ENCODE measurements around the gene ANKRD11.

Gene ANKRD11

GRCh38 chr16:89237733-89238132, 252.6 kb downstream of the ANKRD11 start:
- no peak overlapping the region for H3K27ac ChIP-seq
- TF ChIP-seq CTCF (IDR thresholded peaks at IDR 0.05) (no peak), ZFX (IDR thresholded peaks at IDR 0.05; ENCODE audit: borderline replicate concordance) (no peak)

DNA sequence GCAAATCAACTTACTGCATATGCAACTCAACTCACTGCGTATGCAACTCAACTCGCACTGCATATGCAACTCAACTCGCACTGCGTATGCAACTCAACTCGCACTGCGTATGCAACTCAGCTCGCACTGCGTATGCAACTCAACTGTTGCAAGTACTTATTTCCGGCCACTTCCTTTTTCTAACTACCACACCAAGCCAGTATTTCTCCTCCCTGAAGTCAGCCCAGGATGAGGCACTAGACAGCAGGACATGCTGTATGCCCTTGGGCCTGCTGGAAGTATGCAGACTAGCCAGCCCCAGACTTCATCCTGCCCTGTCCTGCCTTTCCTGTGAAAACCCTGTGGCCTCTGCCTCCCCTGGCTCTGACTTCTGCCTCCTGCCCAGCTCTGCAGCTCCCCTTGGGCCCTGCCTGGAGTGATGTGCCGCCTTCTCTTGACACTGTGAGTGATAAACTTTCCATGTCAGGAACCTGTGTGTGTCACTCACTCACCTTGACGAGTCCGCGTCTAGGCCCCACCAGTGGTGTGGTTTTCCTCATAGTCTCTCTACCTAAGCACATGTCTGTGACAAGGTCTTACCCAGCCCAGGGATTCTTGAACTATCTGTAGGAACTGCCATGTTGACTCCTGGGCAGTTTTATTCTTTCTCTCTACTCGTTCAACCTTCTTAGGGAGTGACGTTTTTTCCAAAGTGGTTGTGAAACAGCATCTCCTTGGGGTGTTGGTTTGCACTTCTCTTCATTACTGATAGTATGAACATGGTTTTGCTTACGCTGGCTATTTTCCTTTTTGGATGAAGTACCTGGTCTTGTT, 256.5 kb downstream of the ANKRD11 start:
- no peak overlapping the region for H3K27ac ChIP-seq
- TF ChIP-seq CTCF (IDR thresholded peaks at IDR 0.05) (no peak), ZFX (IDR thresholded peaks at IDR 0.05; ENCODE audit: borderline replicate concordance) (no peak)

GRCh38 chr16:89232107-89232506, 258.3 kb downstream of the ANKRD11 start:
- H3K27ac ChIP-seq: no peak overlapping the region
- TF ChIP-seq ZFX (IDR thresholded peaks at IDR 0.05; ENCODE audit: borderline replicate concordance) (no peak), CTCF (IDR thresholded peaks at IDR 0.05) (no peak)

DNA sequence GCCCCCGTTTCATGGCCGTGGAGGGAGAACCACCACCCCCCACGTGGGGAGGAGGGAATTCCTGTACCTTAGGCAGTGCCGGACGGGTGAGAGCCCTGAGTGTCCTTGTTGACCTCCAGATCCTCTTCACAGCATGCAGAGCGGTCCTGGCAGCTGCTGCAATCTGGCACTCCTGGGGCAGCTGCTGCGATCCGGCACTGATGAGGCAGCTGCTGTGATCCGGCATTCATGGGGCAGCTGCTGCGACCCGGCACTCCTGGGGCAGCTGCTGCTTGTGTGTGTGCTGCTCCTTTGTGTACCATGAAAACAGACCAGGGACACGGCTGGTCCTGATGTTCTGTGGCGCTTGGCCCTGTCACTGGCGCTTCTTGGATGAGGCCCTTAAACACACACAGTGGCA, 260.1 kb downstream of the ANKRD11 start:
- H3K27ac ChIP-seq: no peak overlapping the region
- TF ChIP-seq ZFX (IDR thresholded peaks at IDR 0.05; ENCODE audit: borderline replicate concordance) (no peak), CTCF (IDR thresholded peaks at IDR 0.05) (no peak)

DNA sequence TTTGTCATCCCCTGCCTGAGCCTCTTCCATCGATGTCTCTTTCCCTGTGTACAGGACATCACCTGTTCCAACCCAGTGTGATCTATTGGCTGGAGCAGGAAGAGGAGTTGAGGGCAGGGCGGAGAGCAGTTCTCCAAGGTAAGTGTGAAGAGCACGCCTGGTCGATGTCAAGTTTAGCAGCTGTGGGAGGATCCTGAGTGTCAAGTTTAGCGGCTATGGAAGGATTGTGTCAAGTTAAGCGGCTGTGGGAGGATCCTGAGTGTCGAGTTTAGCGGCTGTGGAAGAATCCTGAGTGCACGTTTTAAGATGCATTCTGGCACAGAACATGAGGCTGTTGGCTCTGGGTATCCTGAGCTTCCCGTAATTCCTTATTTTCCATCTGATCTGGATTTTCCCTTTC, 265.7 kb downstream of the ANKRD11 start:
- TF ChIP-seq ZFX (IDR thresholded peaks at IDR 0.05; ENCODE audit: borderline replicate concordance) (no peak), CTCF (IDR thresholded peaks at IDR 0.05) (no peak)
- H3K27ac ChIP-seq: no peak overlapping the region

- TF ChIP-seq CTCF (IDR thresholded peaks at IDR 0.05): no peak
- TF ChIP-seq ZFX (IDR thresholded peaks at IDR 0.05; ENCODE audit: borderline replicate concordance): no peak
- H3K27ac ChIP-seq: no peak overlapping the region
These were observed 267.4 kb downstream of the ANKRD11 start for GRCh38 chr16:89222931-89223330.

DNA sequence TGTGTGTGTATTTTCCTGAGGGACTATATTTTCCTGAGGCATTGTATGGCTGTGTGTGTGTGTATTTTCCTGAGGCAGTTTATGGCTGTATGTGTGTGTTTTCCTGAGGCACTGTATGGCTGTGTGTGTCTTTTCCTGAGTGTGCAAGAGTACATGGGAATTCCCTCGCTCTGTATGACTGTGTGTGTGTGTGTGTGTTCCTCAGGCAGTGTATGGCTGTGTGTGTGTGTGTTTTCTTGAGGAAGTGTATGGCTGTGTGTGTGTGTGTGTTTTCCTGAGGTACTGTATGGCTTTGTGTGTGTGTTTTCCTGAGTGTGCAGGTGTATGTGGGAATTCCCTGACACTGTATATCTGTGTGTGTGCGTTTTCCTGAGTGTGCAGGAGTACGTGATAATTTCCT, 268.8 kb downstream of the ANKRD11 start:
- no peak for TF ChIP-seq ZFX (IDR thresholded peaks at IDR 0.05; ENCODE audit: borderline replicate concordance)
- TF ChIP-seq CTCF (IDR thresholded peaks at IDR 0.05): no peak
- H3K27ac ChIP-seq: no peak overlapping the region

Measured in 22Rv1 (cell line).